ENCODE measurements around the gene SPTSSB. TPM values are rescaled to one million over a fixed set of nuclear protein-coding genes. Genes with fewer than 3 reads are reported as not detected.

The SPTSSB gene
- total RNA-seq, 4 donors from 2014 or later = 2.4 to 4.8 (median 3.9) TPM

- Histone ChIP-seq H3K4me1 (peaks cover 0 to 13% (median 0%) of the 10 kb centered on the region in 3 donors), H3K27ac (no peak overlapping the region), H3K4me3 (no peak overlapping the region), H3K36me3 (no peaks in the 10 kb centered on the region), H3K27me3 (no peaks in the 10 kb centered on the region), H3K9me3 (no peaks in the 10 kb centered on the region)
- DNase-seq = no peak
- whole genome bisulfite sequencing, 2 donors = 81 to 96% methylated on average over 2 of the region's 2 CpGs
- intact Hi-C loops (cut with DNase I) = no loop called here
- no peak for TF ChIP-seq POLR2A (IDR thresholded peaks at IDR 0.05)
- no peak for TF ChIP-seq CTCF (IDR thresholded peaks at IDR 0.05)
Observed at GRCh38 chr3:161401389-161401788, 30.1 kb upstream of the SPTSSB start.

GRCh38 chr3:161400650-161401049, 29.3 kb upstream of the SPTSSB start:
- H3K36me3 ChIP-seq = no peaks in the 10 kb centered on the region
- no peak for TF ChIP-seq POLR2A (IDR thresholded peaks at IDR 0.05)
- no peak for TF ChIP-seq CTCF (IDR thresholded peaks at IDR 0.05)
- peaks cover 0 to 11% (median 0%) of the 10 kb centered on the region in 3 donors for H3K4me1 ChIP-seq
- DNase-seq = no peak
- intact Hi-C loops (cut with DNase I) = no loop called here
- H3K27me3 ChIP-seq = no peaks in the 10 kb centered on the region
- H3K9me3 ChIP-seq = no peaks in the 10 kb centered on the region
- WGBS, 2 donors = 70 to 85% methylated on average over 4 of the region's 4 CpGs
- no peak overlapping the region for H3K4me3 ChIP-seq
- no peak overlapping the region for H3K27ac ChIP-seq

- DNase-seq = no peak
- peak overlapping the region in 2 of 4 donors; percentile 37 to 53 for H3K27ac ChIP-seq
- no peaks in the 10 kb centered on the region for H3K36me3 ChIP-seq
- 42 to 50% methylated on average over 5 to 6 of the region's 6 CpGs for WGBS, 2 donors
- intact Hi-C loops (cut with DNase I) = no loop called here
- H3K4me3 ChIP-seq = no peak overlapping the region
- H3K4me1 ChIP-seq = peaks cover 0 to 19% (median 4%) of the 10 kb centered on the region in 3 donors
- no peaks in the 10 kb centered on the region for H3K9me3 ChIP-seq
- TF ChIP-seq CTCF (IDR thresholded peaks at IDR 0.05) = no peak
- no peak for TF ChIP-seq POLR2A (IDR thresholded peaks at IDR 0.05)
- H3K27me3 ChIP-seq = no peaks in the 10 kb centered on the region
Observed at GRCh38 chr3:161395115-161396012, 24.0 kb upstream of the SPTSSB start.

GRCh38 chr3:161393803-161394202, 22.5 kb upstream of the SPTSSB start:
- 66 to 75% methylated on average over 2 of the region's 2 CpGs for WGBS, 2 donors
- no peak overlapping the region for H3K4me3 ChIP-seq
- TF ChIP-seq CTCF (IDR thresholded peaks at IDR 0.05) (no peak), POLR2A (IDR thresholded peaks at IDR 0.05) (no peak)
- no peak for DNase-seq
- H3K4me1 ChIP-seq = peaks cover 0 to 19% (median 4%) of the 10 kb centered on the region in 3 donors
- H3K9me3 ChIP-seq = peaks cover 0 to 4% (median 0%) of the 10 kb centered on the region in 3 donors
- no peaks in the 10 kb centered on the region for H3K36me3 ChIP-seq
- H3K27me3 ChIP-seq = no peaks in the 10 kb centered on the region
- intact Hi-C loops (cut with DNase I) = no loop called here
- H3K27ac ChIP-seq = no peak overlapping the region

GRCh38 chr3:161393310-161393709, 22.0 kb upstream of the SPTSSB start:
- TF ChIP-seq CTCF (IDR thresholded peaks at IDR 0.05) = no peak
- TF ChIP-seq POLR2A (IDR thresholded peaks at IDR 0.05) = no peak
- peaks cover 0 to 19% (median 4%) of the 10 kb centered on the region in 3 donors for H3K4me1 ChIP-seq
- H3K27me3 ChIP-seq = no peaks in the 10 kb centered on the region
- intact Hi-C loops (cut with DNase I) = no loop called here
- H3K9me3 ChIP-seq = peaks cover 0 to 4% (median 0%) of the 10 kb centered on the region in 3 donors
- no peak overlapping the region for H3K4me3 ChIP-seq
- no peak overlapping the region for H3K27ac ChIP-seq
- no peaks in the 10 kb centered on the region for H3K36me3 ChIP-seq
- no peak for DNase-seq

All from esophagus squamous epithelium (tissue), 5 donors.